B cell (primary cell): ENCODE data around the gene RAPGEF1. TPM values are rescaled to one million over a fixed set of nuclear protein-coding genes. Genes with fewer than 3 reads are reported as not detected.

Experiments used
- ATAC-seq: fragments of 200-7000 bp; cut with Tn5 transposase; one replicate; pipeline ENCODE4 v1.10.0; 2021; ENCODE audit warnings: low read depth, mild to moderate bottlenecking, moderate number of reproducible peaks, moderate library complexity
- CTCF ChIA-PET: fragments of 350-600 bp; sonication (Branson Sonifier 250); formaldehyde crosslinking; loops from one replicate; lab custom pipeline; 2021; ENCODE audit warnings: antibody characterized with exemption, inconsistent platforms; lab: Charles Lee
- POLR2A ChIA-PET: fragments of 350-600 bp; sonication (Branson Sonifier 250); formaldehyde crosslinking; loops from one replicate; lab custom pipeline; 2021; ENCODE audit warnings: antibody characterized with exemption; lab: Charles Lee
- DNase-seq: peaks from one replicate; pipeline ENCODE4 v3.0.0; 2013
- H2AFZ ChIP-seq: 2 replicates; pipeline ENCODE4 v1.6.1; 2012; ENCODE audit warnings: mild to moderate bottlenecking, low read depth, low read length; ENCODE audit not compliant: insufficient read depth, poor library complexity, severe bottlenecking
- H3K27ac ChIP-seq, 2 donors: 1 replicate in 1 of 2; 2 replicates in 1 of 2; pipeline ENCODE4 v1.5.1; 2012 to 2013; ENCODE audit warnings: low read length in 2 of 2, mild to moderate bottlenecking in 2 of 2, moderate library complexity in 1 of 2
- H3K27me3 ChIP-seq, 4 experiments: fragments of 200-600 bp in 1 of 4; sonication (generic) in 1 of 4; replicated peaks in 1 of 4; 1 replicate in 2 of 4; 2 replicates in 2 of 4; pipeline versions ENCODE4 v1.6.1 to v1.7.0; 2013 to 2016; ENCODE audit warnings: low read length in 3 of 4, mild to moderate bottlenecking in 2 of 4, mixed read lengths in 1 of 4, moderate library complexity in 1 of 4; ENCODE audit not compliant: insufficient read depth in 4 of 4, control insufficient read depth in 3 of 4; ENCODE audit errors: control extremely low read depth in 1 of 4
- H3K36me3 ChIP-seq, 2 experiments: replicated peaks in 1 of 2; 1 replicate in 1 of 2; 2 replicates in 1 of 2; pipeline versions ENCODE4 v1.6.1 to v1.7.1; 2013; ENCODE audit warnings: low read length in 1 of 2; ENCODE audit not compliant: insufficient read depth in 2 of 2, control insufficient read depth in 1 of 2; ENCODE audit errors: control extremely low read depth in 1 of 2, extremely low read depth in 1 of 2
- H3K4me1 ChIP-seq, 2 donors: fragments of 200-600 bp in 1 of 2; sonication (generic) in 1 of 2; 1 replicate in 1 of 2; 2 replicates in 1 of 2; pipeline versions ENCODE4 v1.5.1 to v1.6.1; 2013 to 2017; ENCODE audit warnings: low read length in 2 of 2; ENCODE audit not compliant: control insufficient read depth in 2 of 2, insufficient read depth in 2 of 2
- H3K4me2 ChIP-seq: replicated peaks from 2 replicates; pipeline ENCODE3; 2012; ENCODE audit warnings: mild to moderate bottlenecking, low read depth, low read length; ENCODE audit not compliant: poor library complexity, severe bottlenecking
- H3K4me3 ChIP-seq, 5 experiments: fragments of 200-600 bp in 1 of 5; sonication (generic) in 1 of 5; 1 replicate in 3 of 5; 2 replicates in 2 of 5; pipeline versions ENCODE4 v1.5.1 to v1.7.0; 2011 to 2016; ENCODE audit warnings: low read length in 4 of 5, mild to moderate bottlenecking in 4 of 5, low read depth in 2 of 5, control low read depth in 1 of 5, moderate library complexity in 1 of 5; ENCODE audit not compliant: insufficient read depth in 1 of 5; ENCODE audit errors: control extremely low read depth in 1 of 5, extremely low read depth in 1 of 5
- H3K79me2 ChIP-seq: fragments of 200-600 bp; sonication (generic); one replicate; pipeline ENCODE4 v1.6.0; 2016; ENCODE audit warnings: low read length; ENCODE audit not compliant: control insufficient read depth, insufficient read depth
- H3K9ac ChIP-seq: fragments of 200-600 bp; sonication (generic); 2 replicates; pipeline ENCODE4 v1.6.1; 2017; ENCODE audit warnings: mild to moderate bottlenecking, low read length, moderate library complexity
- H3K9me3 ChIP-seq, 3 donors: one replicate each; pipeline versions ENCODE4 v1.6.1 to v1.7.1; 2013; ENCODE audit warnings: low read length in 2 of 3; ENCODE audit not compliant: control insufficient read depth in 2 of 3, insufficient read depth in 1 of 3; ENCODE audit errors: control extremely low read depth in 1 of 3
- H4K20me1 ChIP-seq: 2 replicates; pipeline ENCODE4 v1.6.0; 2012; ENCODE audit warnings: mild to moderate bottlenecking, low read length; ENCODE audit not compliant: insufficient read depth, control insufficient read depth, poor library complexity, severe bottlenecking
- H3K27ac Mint-ChIP-seq: one replicate; pipeline ENCODE4 v1.8.0; 2021; ENCODE audit warnings: mixed read lengths
- H3K27me3 Mint-ChIP-seq: one replicate; pipeline ENCODE4 v1.8.0; 2021; ENCODE audit warnings: mixed read lengths
- H3K4me1 Mint-ChIP-seq: one replicate; pipeline ENCODE4 v1.8.0; 2021; ENCODE audit warnings: mixed read lengths
- H3K4me3 Mint-ChIP-seq: one replicate; pipeline ENCODE4 v1.8.0; 2021; ENCODE audit warnings: mixed read lengths
- H3K9me3 Mint-ChIP-seq: one replicate; pipeline ENCODE4 v1.8.0; 2022; ENCODE audit warnings: mixed read lengths; ENCODE audit not compliant: insufficient read depth
- EZH2 ChIP-seq: IDR thresholded peaks from 2 replicates; pipeline ENCODE4 v1.6.1; 2012; ENCODE audit warnings: borderline replicate concordance, low read depth, mild to moderate bottlenecking, moderate library complexity, low read length; ENCODE audit not compliant: insufficient read depth, poor library complexity, severe bottlenecking
- WGBS: methylation state at CpG from one replicate; pipeline ENCODE4 v1.1.5; 2013; ENCODE audit warnings: missing lambda C conversion rate; ENCODE audit not compliant: insufficient coverage; 5-methylcytosine and 5-hydroxymethylcytosine counted together
- intact Hi-C: fragments of 100-400 bp; cut with micrococcal nuclease; formaldehyde crosslinking; loops from one replicate; pipeline ENCODE4 v1.10.0; 2022
- polyA plus RNA-seq: library from polyadenylated mRNA; depleted of rRNA; stranded (reverse); fragments of >200 nt; gene quantifications from 2 replicates; pipeline ENCODE4 v1.2.3, GENCODE V29; 2012
- total RNA-seq, 2 donors: library from RNA; stranded (reverse); fragments of 120-200 nt in 1 of 2; gene quantifications; 1 replicate in 1 of 2; 2 replicates in 1 of 2; pipeline versions ENCODE4 v1.2.3 to v1.2.4, GENCODE V29; 2013 to 2022
- TF ChIP-seq, protein P1 (sequence below): fragments of 200-600 bp; IDR thresholded peaks from one replicate; pipeline ENCODE4 v1.8.0; 2022; ENCODE audit warnings: antibody characterized with exemption, mild to moderate bottlenecking

Gene RAPGEF1
- total and polyA plus RNA-seq, 2 donors (not counting 1 experiment from before 2014, with no cell fraction given), result 134 to 447 TPM

GRCh38 chr9:131672451-131672850 lies 67.4 kb downstream of the RAPGEF1 start:
- Histone ChIP-seq H3K4me2 (peak overlapping the region; percentile 66), H3K27ac (peak overlapping the region; percentile 23 to 96), H3K9ac (no peak overlapping the region), H3K27me3 (no peaks in the 10 kb centered on the region), H3K9me3 (no peaks in the 10 kb centered on the region), H3K4me3 (no peak overlapping the region), H4K20me1 (peaks cover 17% of the 10 kb centered on the region), H3K79me2 (peaks cover 96% of the 10 kb centered on the region), H2AFZ (no peak overlapping the region), H3K4me1 (peaks cover 98 to 100% of the 10 kb centered on the region in 2 donors), H3K36me3 (peaks cover 0 to 19% of the 10 kb centered on the region in 2 experiments)
- POLR2A ChIA-PET, result no interaction called here
- no peaks in the 10 kb centered on the region for H3K9me3 Mint-ChIP-seq
- no peak for TF ChIP-seq EZH2
- TF ChIP-seq, protein P1, sequence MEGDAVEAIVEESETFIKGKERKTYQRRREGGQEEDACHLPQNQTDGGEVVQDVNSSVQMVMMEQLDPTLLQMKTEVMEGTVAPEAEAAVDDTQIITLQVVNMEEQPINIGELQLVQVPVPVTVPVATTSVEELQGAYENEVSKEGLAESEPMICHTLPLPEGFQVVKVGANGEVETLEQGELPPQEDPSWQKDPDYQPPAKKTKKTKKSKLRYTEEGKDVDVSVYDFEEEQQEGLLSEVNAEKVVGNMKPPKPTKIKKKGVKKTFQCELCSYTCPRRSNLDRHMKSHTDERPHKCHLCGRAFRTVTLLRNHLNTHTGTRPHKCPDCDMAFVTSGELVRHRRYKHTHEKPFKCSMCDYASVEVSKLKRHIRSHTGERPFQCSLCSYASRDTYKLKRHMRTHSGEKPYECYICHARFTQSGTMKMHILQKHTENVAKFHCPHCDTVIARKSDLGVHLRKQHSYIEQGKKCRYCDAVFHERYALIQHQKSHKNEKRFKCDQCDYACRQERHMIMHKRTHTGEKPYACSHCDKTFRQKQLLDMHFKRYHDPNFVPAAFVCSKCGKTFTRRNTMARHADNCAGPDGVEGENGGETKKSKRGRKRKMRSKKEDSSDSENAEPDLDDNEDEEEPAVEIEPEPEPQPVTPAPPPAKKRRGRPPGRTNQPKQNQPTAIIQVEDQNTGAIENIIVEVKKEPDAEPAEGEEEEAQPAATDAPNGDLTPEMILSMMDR, result no peak
- DNase-seq, result no peak
- no peaks in the 10 kb centered on the region for H3K27me3 Mint-ChIP-seq
- peak overlapping the region; percentile 99 for H3K4me3 Mint-ChIP-seq
- 70% methylated on average over 2 of the region's 4 CpGs for WGBS
- CTCF ChIA-PET, result interaction anchor here (1.0 to 10.1 kb wide), 4 partner anchors 10 to 81 kb away, joined by 3 to 146 read pairs (median 4); no protein-coding TSS in a partner anchor
- ATAC-seq, result no peak
- peaks cover 98% of the 10 kb centered on the region for H3K4me1 Mint-ChIP-seq
- intact Hi-C loops, result no loop called here
- H3K27ac Mint-ChIP-seq, result peak overlapping the region; percentile 89

- POLR2A ChIA-PET, result no interaction called here
- H3K79me2 ChIP-seq, result peaks cover 100% of the 10 kb centered on the region
Measured at GRCh38 chr9:131671133-131671520, 68.7 kb downstream of the RAPGEF1 start.

More at GRCh38 chr9:131671133-131671520, 68.7 kb downstream of the RAPGEF1 start:
- CTCF ChIA-PET, result no interaction called here
- Mint-ChIP-seq H3K27ac (peak overlapping the region; percentile 94), H3K9me3 (no peaks in the 10 kb centered on the region), H3K27me3 (no peaks in the 10 kb centered on the region), H3K4me1 (peaks cover 95% of the 10 kb centered on the region), H3K4me3 (peak overlapping the region; percentile 81)
- peaks cover 29% of the 10 kb centered on the region for H4K20me1 ChIP-seq
- DNase-seq (no peak), ATAC-seq (no peak)
- peaks cover 0 to 24% of the 10 kb centered on the region in 2 experiments for H3K36me3 ChIP-seq
- no peaks in the 10 kb centered on the region for H3K9me3 ChIP-seq
- no peak overlapping the region for H3K9ac ChIP-seq
- H3K4me1 ChIP-seq, result peaks cover 98 to 100% of the 10 kb centered on the region in 2 donors
- H3K4me2 ChIP-seq, result peak overlapping the region; percentile 66
- intact Hi-C loops, result no loop called here
- no peaks in the 10 kb centered on the region for H3K27me3 ChIP-seq
- H3K4me3 ChIP-seq, result peak overlapping the region in 1 of 5 experiments; percentile 35
- H2AFZ ChIP-seq, result no peak overlapping the region
- WGBS, result 90% methylated on average over 8 of the region's 9 CpGs
- no peak for TF ChIP-seq EZH2
- TF ChIP-seq, protein P1, result no peak
- peak overlapping the region; percentile 71 to 96 for H3K27ac ChIP-seq
